Measurements from ENCODE around the gene TDP2. TPM values are rescaled to one million over a fixed set of nuclear protein-coding genes. Genes with fewer than 3 reads are reported as not detected.

TDP2 gene
- total RNA-seq, 1 experiment from 2014 or later: 49.3 TPM

DNA sequence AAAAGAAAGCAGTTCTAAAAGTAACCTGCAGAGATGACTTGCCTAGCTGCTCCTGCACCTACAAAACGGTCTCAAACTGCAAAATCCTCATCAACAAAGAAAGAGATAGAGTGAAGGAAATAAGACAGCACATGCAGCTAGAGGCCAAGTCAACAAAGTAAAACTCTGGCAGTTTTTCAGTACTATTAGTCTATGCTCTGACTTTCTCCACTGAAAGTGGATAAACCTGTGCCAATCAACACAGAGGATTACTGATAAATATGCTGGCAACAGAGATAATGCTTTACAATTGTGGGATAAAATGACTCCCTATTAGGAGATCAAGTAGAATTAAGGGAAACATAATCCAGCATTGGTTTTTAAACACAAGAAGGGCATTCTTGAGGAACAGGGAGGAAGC lies 34.1 kb downstream of the TDP2 start:
- no peak overlapping the region for H3K9ac ChIP-seq (ENCODE audit: low read length)
- H3K27ac ChIP-seq (ENCODE audit: low read length): no peak overlapping the region
- H3K9me2 ChIP-seq (replicated peaks; ENCODE audit: insufficient read depth, low read length): no peaks in the 10 kb centered on the region
- H2AFZ ChIP-seq (ENCODE audit: low read length): no peak overlapping the region
- H3K36me3 ChIP-seq (ENCODE audit: insufficient read depth, low read length): no peaks in the 10 kb centered on the region
- H3K9me3 ChIP-seq (ENCODE audit: low read length): no peaks in the 10 kb centered on the region
- H3K4me3 ChIP-seq (ENCODE audit: low read length): no peak overlapping the region
- H3K4me2 ChIP-seq (ENCODE audit: low read depth, low read length, poor library complexity, severe bottlenecking): no peak overlapping the region
- no peaks in the 10 kb centered on the region for H4K20me1 ChIP-seq (ENCODE audit: insufficient read depth, low read depth, low read length)
- H3K27me3 ChIP-seq (ENCODE audit: low read length): no peaks in the 10 kb centered on the region
- H3K79me2 ChIP-seq (ENCODE audit: low read length): no peaks in the 10 kb centered on the region
- no peaks in the 10 kb centered on the region for H3K4me1 ChIP-seq (ENCODE audit: low read length)
- no peak for DNase-seq

- Histone ChIP-seq H3K79me2 (ENCODE audit: low read length) (no peaks in the 10 kb centered on the region), H3K27ac (ENCODE audit: low read length) (no peak overlapping the region), H3K9me3 (ENCODE audit: low read length) (no peaks in the 10 kb centered on the region), H3K4me2 (ENCODE audit: low read depth, low read length, poor library complexity, severe bottlenecking) (no peak overlapping the region), H2AFZ (ENCODE audit: low read length) (no peak overlapping the region), H3K4me3 (ENCODE audit: low read length) (no peak overlapping the region), H3K9ac (ENCODE audit: low read length) (no peak overlapping the region), H3K4me1 (ENCODE audit: low read length) (no peaks in the 10 kb centered on the region), H3K27me3 (ENCODE audit: low read length) (no peaks in the 10 kb centered on the region), H4K20me1 (ENCODE audit: insufficient read depth, low read depth, low read length) (no peaks in the 10 kb centered on the region), H3K9me2 (replicated peaks; ENCODE audit: insufficient read depth, low read length) (no peaks in the 10 kb centered on the region), H3K36me3 (ENCODE audit: insufficient read depth, low read length) (no peaks in the 10 kb centered on the region)
- DNase-seq: no peak
Measured at GRCh38 chr6:24631671-24632070, 35.0 kb downstream of the TDP2 start.

DNA sequence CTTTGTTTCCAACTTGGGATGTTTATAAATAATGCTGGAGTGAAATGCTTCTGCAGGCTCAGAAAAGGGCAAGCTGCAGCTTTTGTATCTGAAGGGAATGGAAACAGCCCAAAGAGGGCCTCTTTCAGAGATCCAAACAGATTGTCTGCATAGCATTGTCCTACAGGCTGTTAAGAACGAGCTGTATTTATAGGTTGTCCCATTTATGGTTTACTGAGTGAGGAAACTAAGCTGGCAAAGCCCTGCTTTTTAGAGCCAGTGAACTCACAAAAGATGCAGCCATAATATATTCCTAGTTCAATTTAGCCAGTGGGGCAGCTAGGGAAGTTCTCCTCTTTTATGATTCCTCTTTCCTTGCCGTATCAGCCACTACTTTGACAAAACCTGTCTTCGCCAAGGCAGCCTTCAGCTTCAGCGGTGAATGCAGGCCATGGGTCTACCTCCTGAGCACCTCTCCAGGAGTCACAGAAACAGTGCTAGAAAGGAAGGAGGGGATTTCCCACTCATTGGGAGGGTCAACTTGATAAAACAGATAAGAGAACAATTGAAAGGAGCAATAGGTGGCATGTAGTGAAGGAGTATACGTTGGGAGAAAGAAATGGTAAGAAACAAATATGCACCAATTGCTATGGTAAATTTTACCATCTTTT lies 35.7 kb downstream of the TDP2 start:
- no peak overlapping the region for H2AFZ ChIP-seq (ENCODE audit: low read length)
- H3K36me3 ChIP-seq (ENCODE audit: insufficient read depth, low read length): no peaks in the 10 kb centered on the region
- no peak overlapping the region for H3K27ac ChIP-seq (ENCODE audit: low read length)
- H3K9me2 ChIP-seq (replicated peaks; ENCODE audit: insufficient read depth, low read length): no peaks in the 10 kb centered on the region
- no peak overlapping the region for H3K4me3 ChIP-seq (ENCODE audit: low read length)
- H3K9me3 ChIP-seq (ENCODE audit: low read length): no peaks in the 10 kb centered on the region
- H3K4me1 ChIP-seq (ENCODE audit: low read length): no peaks in the 10 kb centered on the region
- H3K4me2 ChIP-seq (ENCODE audit: low read depth, low read length, poor library complexity, severe bottlenecking): no peak overlapping the region
- no peaks in the 10 kb centered on the region for H3K27me3 ChIP-seq (ENCODE audit: low read length)
- no peaks in the 10 kb centered on the region for H4K20me1 ChIP-seq (ENCODE audit: insufficient read depth, low read depth, low read length)
- H3K79me2 ChIP-seq (ENCODE audit: low read length): no peaks in the 10 kb centered on the region
- no peak for DNase-seq
- H3K9ac ChIP-seq (ENCODE audit: low read length): no peak overlapping the region

DNA sequence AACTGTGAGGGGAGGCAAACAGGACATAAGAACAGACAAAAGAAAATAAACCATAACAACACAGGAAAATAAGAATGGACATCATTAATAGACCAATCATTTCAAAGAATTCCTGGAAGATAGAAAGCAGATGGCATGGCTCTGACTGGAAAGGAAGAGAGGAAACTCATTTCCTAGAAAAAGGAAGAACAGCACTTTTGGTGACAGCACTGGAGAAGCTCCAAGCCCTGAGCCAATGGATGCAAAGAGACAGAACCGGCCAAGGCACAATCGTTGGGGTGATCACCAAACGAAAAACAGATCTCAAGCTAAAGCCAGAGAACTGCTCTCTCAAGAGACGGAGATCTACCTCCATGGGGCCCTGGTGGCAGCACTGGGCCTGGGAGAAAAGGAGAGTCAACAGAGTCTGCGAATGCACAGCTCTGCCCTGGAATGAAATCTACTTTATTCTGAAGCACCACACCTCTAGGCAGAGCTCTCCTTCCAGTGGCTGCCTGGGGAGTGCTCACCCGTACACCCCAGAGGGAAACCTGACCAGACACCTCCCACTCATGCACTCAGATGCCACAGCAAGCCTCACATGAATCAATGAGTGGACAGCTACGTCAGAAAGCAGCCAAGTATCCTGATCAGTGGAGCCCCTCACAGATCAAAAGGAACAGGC lies 44.9 kb downstream of the TDP2 start:
- Histone ChIP-seq H3K4me3 (ENCODE audit: low read length) (no peak overlapping the region), H3K27me3 (ENCODE audit: low read length) (no peaks in the 10 kb centered on the region), H3K79me2 (ENCODE audit: low read length) (no peaks in the 10 kb centered on the region), H3K27ac (ENCODE audit: low read length) (no peak overlapping the region), H3K36me3 (ENCODE audit: insufficient read depth, low read length) (no peaks in the 10 kb centered on the region), H2AFZ (ENCODE audit: low read length) (no peak overlapping the region), H4K20me1 (ENCODE audit: insufficient read depth, low read depth, low read length) (no peaks in the 10 kb centered on the region), H3K4me1 (ENCODE audit: low read length) (no peaks in the 10 kb centered on the region), H3K9ac (ENCODE audit: low read length) (no peak overlapping the region), H3K4me2 (ENCODE audit: low read depth, low read length, poor library complexity, severe bottlenecking) (no peak overlapping the region), H3K9me2 (replicated peaks; ENCODE audit: insufficient read depth, low read length) (no peaks in the 10 kb centered on the region), H3K9me3 (ENCODE audit: low read length) (no peaks in the 10 kb centered on the region)
- DNase-seq: no peak

GRCh38 chr6:24620637-24621036 lies 46.1 kb downstream of the TDP2 start:
- Histone ChIP-seq H3K79me2 (ENCODE audit: low read length) (no peaks in the 10 kb centered on the region), H3K4me3 (ENCODE audit: low read length) (no peak overlapping the region), H3K27me3 (ENCODE audit: low read length) (no peaks in the 10 kb centered on the region), H3K9ac (ENCODE audit: low read length) (no peak overlapping the region), H4K20me1 (ENCODE audit: insufficient read depth, low read depth, low read length) (no peaks in the 10 kb centered on the region), H3K27ac (ENCODE audit: low read length) (no peak overlapping the region), H3K9me2 (replicated peaks; ENCODE audit: insufficient read depth, low read length) (no peaks in the 10 kb centered on the region), H3K4me2 (ENCODE audit: low read depth, low read length, poor library complexity, severe bottlenecking) (no peak overlapping the region), H2AFZ (ENCODE audit: low read length) (no peak overlapping the region), H3K36me3 (ENCODE audit: insufficient read depth, low read length) (no peaks in the 10 kb centered on the region), H3K4me1 (ENCODE audit: low read length) (no peaks in the 10 kb centered on the region), H3K9me3 (ENCODE audit: low read length) (no peaks in the 10 kb centered on the region)
- DNase-seq: no peak

DNA sequence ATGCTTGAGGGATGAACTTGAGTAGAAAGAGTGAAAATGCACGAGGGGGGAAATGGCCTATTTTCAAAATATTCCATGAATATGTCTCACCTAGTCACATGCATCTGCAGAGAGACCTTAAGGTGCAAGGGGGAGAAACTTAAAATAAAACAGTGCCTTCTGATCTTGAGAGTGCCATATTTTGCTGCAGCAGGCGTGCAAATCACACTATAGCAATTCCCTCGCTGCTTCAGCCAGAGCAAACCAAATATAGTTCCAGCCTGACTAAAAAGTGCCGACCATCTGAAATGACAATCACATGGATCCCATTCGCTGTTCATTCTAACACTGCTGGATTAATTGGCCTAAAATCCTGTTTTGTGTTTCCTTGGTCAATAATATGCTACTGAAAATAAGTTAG lies 47.0 kb downstream of the TDP2 start:
- Histone ChIP-seq H2AFZ (ENCODE audit: low read length) (no peak overlapping the region), H3K9me2 (replicated peaks; ENCODE audit: insufficient read depth, low read length) (no peaks in the 10 kb centered on the region), H3K4me1 (ENCODE audit: low read length) (no peaks in the 10 kb centered on the region), H3K4me2 (ENCODE audit: low read depth, low read length, poor library complexity, severe bottlenecking) (no peak overlapping the region), H4K20me1 (ENCODE audit: insufficient read depth, low read depth, low read length) (no peaks in the 10 kb centered on the region), H3K4me3 (ENCODE audit: low read length) (no peak overlapping the region), H3K79me2 (ENCODE audit: low read length) (no peaks in the 10 kb centered on the region), H3K27ac (ENCODE audit: low read length) (no peak overlapping the region), H3K36me3 (ENCODE audit: insufficient read depth, low read length) (no peaks in the 10 kb centered on the region), H3K27me3 (ENCODE audit: low read length) (no peaks in the 10 kb centered on the region), H3K9me3 (ENCODE audit: low read length) (no peaks in the 10 kb centered on the region), H3K9ac (ENCODE audit: low read length) (no peak overlapping the region)
- no peak for DNase-seq

DNA sequence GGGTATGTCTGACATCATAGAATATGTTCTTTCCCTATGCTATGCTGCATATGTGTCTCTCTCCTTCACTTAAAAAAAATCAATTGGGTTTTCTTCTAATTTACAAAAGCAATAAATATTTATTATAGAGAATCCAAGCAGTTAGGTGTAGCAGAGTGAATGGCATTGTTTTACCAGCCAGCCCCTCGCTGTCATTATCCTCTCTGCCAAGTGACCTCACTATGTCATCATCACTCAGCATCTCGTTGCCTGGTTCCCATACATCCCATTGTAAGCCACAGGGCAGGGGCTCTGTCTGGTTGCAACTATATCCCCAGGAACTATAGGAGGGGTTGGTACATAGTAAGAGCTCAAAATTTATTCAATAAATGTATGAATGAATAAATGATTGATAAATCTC lies 52.1 kb downstream of the TDP2 start:
- no peak overlapping the region for H3K9ac ChIP-seq (ENCODE audit: low read length)
- no peak overlapping the region for H3K4me3 ChIP-seq (ENCODE audit: low read length)
- H2AFZ ChIP-seq (ENCODE audit: low read length): no peak overlapping the region

GRCh38 chr6:24614043-24614420 lies 52.7 kb downstream of the TDP2 start:
- no peak for DNase-seq
- Histone ChIP-seq H3K9me3 (ENCODE audit: low read length) (no peaks in the 10 kb centered on the region), H2AFZ (ENCODE audit: low read length) (no peak overlapping the region; the same call in 1 of the 2 replicates), H3K27me3 (ENCODE audit: low read length) (no peaks in the 10 kb centered on the region), H3K4me2 (ENCODE audit: low read depth, low read length, poor library complexity, severe bottlenecking) (no peak overlapping the region), H3K27ac (ENCODE audit: low read length) (no peak overlapping the region), H3K36me3 (ENCODE audit: insufficient read depth, low read length) (no peaks in the 10 kb centered on the region), H3K4me1 (ENCODE audit: low read length) (no peaks in the 10 kb centered on the region), H3K9ac (ENCODE audit: low read length) (no peak overlapping the region), H3K9me2 (replicated peaks; ENCODE audit: insufficient read depth, low read length) (no peaks in the 10 kb centered on the region), H3K4me3 (ENCODE audit: low read length) (no peak overlapping the region), H4K20me1 (ENCODE audit: insufficient read depth, low read depth, low read length) (no peaks in the 10 kb centered on the region), H3K79me2 (ENCODE audit: low read length) (no peaks in the 10 kb centered on the region)

More for the DNA sequence above, 52.1 kb downstream of the TDP2 start:
- no peak for DNase-seq
- no peaks in the 10 kb centered on the region for H4K20me1 ChIP-seq (ENCODE audit: insufficient read depth, low read depth, low read length)
- H3K27ac ChIP-seq (ENCODE audit: low read length): no peak overlapping the region
- H3K9me2 ChIP-seq (replicated peaks; ENCODE audit: insufficient read depth, low read length): no peaks in the 10 kb centered on the region
- no peaks in the 10 kb centered on the region for H3K9me3 ChIP-seq (ENCODE audit: low read length)
- no peaks in the 10 kb centered on the region for H3K4me1 ChIP-seq (ENCODE audit: low read length)
- H3K36me3 ChIP-seq (ENCODE audit: insufficient read depth, low read length): no peaks in the 10 kb centered on the region
- H3K27me3 ChIP-seq (ENCODE audit: low read length): no peaks in the 10 kb centered on the region
- no peak overlapping the region for H3K4me2 ChIP-seq (ENCODE audit: low read depth, low read length, poor library complexity, severe bottlenecking)
- no peaks in the 10 kb centered on the region for H3K79me2 ChIP-seq (ENCODE audit: low read length)
